SH-SY5Y (cell line): Measurements from ENCODE around the gene MAP2K2.

Experiments
- GATA2 ChIP-seq: IDR thresholded peaks from 2 replicates; pipeline ENCODE4 v1.6.1; 2011; ENCODE audit warnings: mild to moderate bottlenecking, low read depth, low read length
- GATA3 ChIP-seq: IDR thresholded peaks from 2 replicates; pipeline ENCODE4 v1.6.1; 2011; ENCODE audit warnings: low read depth, mild to moderate bottlenecking, low read length, moderate library complexity

DNA sequence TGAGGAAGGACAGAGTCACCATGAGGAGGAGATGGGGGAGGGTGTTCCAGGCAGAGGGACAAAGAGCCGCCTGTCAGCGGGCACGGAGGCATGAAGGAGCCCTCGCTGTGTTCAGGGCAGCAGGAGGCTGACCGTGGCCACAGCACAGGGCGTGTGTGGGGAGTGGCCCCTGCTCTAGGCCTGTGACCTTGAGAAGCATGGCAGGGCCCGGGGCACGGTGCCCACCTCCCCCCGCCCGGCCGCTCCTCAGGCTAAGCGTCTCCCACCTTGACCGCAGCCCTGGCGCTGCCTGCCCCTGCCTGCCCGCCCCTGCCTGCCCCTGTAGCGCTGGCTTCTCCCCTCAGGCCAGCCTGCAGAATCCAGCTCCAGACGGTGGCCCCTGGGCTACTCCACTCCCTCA is 11.6 kb downstream of the MAP2K2 start:
- no peak for TF ChIP-seq GATA2
- no peak for TF ChIP-seq GATA3
